HG02840 (cell line): ENCODE results near the gene DTHD1.

Experiments used
- ATAC-seq: cut with Tn5 transposase; IDR thresholded peaks from one replicate; pipeline ENCODE4 v1.9.1; 2021; ENCODE audit warnings: mild to moderate bottlenecking, moderate library complexity, moderate number of reproducible peaks; ENCODE audit not compliant: unreplicated experiment, low FRiP score

Gene DTHD1

GRCh38 chr4:36338973-36339372 is 57.6 kb downstream of the DTHD1 start:
- no peak for ATAC-seq

- ATAC-seq, result no peak
Observed at GRCh38 chr4:36341936-36342335, 60.5 kb downstream of the DTHD1 start.

- ATAC-seq, result no peak
Observed at GRCh38 chr4:36343501-36344175, 62.2 kb downstream of the DTHD1 start.

- ATAC-seq, result peak; percentile 95
Observed at GRCh38 chr4:36348403-36348938, 67.1 kb downstream of the DTHD1 start.

- ATAC-seq, result no peak
Observed at GRCh38 chr4:36349938-36350549, 68.6 kb downstream of the DTHD1 start.

GRCh38 chr4:36351082-36351666 is 69.8 kb downstream of the DTHD1 start:
- peak; percentile 41 for ATAC-seq

- no peak for ATAC-seq
Observed at GRCh38 chr4:36353998-36354397, 72.6 kb downstream of the DTHD1 start.

GRCh38 chr4:36358173-36358572 is 76.8 kb downstream of the DTHD1 start:
- ATAC-seq, result no peak

GRCh38 chr4:36360755-36361154 is 79.3 kb downstream of the DTHD1 start:
- ATAC-seq, result no peak

GRCh38 chr4:36363024-36363423 is 81.6 kb downstream of the DTHD1 start:
- ATAC-seq, result no peak

GRCh38 chr4:36374836-36375511 is 93.6 kb downstream of the DTHD1 start:
- ATAC-seq, result no peak

- ATAC-seq, result peak; percentile 80
Observed at GRCh38 chr4:36385951-36386571, 104.6 kb downstream of the DTHD1 start.

- ATAC-seq, result no peak
Observed at GRCh38 chr4:36386691-36387090, 105.3 kb downstream of the DTHD1 start.

GRCh38 chr4:36388710-36389109 is 107.3 kb downstream of the DTHD1 start:
- ATAC-seq, result no peak

- ATAC-seq, result no peak
Observed at GRCh38 chr4:36391411-36391810, 110.0 kb downstream of the DTHD1 start.

- no peak for ATAC-seq
Observed at GRCh38 chr4:36392024-36392423, 110.6 kb downstream of the DTHD1 start.

GRCh38 chr4:36392916-36393315 is 111.5 kb downstream of the DTHD1 start:
- no peak for ATAC-seq
